Endothelial cell (in vitro differentiated cells): ENCODE results near the gene HOXB8. TPM values are rescaled to one million over a fixed set of nuclear protein-coding genes. Genes with fewer than 3 reads are reported as not detected.

ENCODE experiments used
- DNase-seq: peaks from one replicate; pipeline ENCODE4 v3.0.0; 2021; ENCODE audit warnings: low spot score
- H3K27ac Mint-ChIP-seq: one replicate; pipeline ENCODE4 v1.8.0; 2021; ENCODE audit warnings: mixed read lengths, inconsistent platforms; ENCODE audit not compliant: unreplicated experiment
- H3K27me3 Mint-ChIP-seq: one replicate; pipeline ENCODE4 v1.8.0; 2021; ENCODE audit warnings: mild to moderate bottlenecking, moderate library complexity, mixed read lengths, inconsistent platforms; ENCODE audit not compliant: unreplicated experiment
- H3K36me3 Mint-ChIP-seq: one replicate; pipeline ENCODE4 v1.8.0; 2021; ENCODE audit warnings: mild to moderate bottlenecking, low read depth, mixed read lengths, inconsistent platforms; ENCODE audit not compliant: unreplicated experiment
- H3K4me1 Mint-ChIP-seq: one replicate; pipeline ENCODE4 v1.8.0; 2021; ENCODE audit warnings: mild to moderate bottlenecking, mixed read lengths, inconsistent platforms; ENCODE audit not compliant: unreplicated experiment
- H3K4me3 Mint-ChIP-seq: one replicate; pipeline ENCODE4 v1.8.0; 2021; ENCODE audit warnings: mild to moderate bottlenecking, mixed read lengths, inconsistent platforms; ENCODE audit not compliant: unreplicated experiment
- H3K9me3 Mint-ChIP-seq: one replicate; pipeline ENCODE4 v1.8.0; 2021; ENCODE audit warnings: mixed read lengths, inconsistent platforms; ENCODE audit not compliant: unreplicated experiment
- CTCF ChIP-seq: fragments of 200-600 bp; sonication (generic); IDR thresholded peaks from one replicate; pipeline ENCODE4 v1.5.0; 2021; ENCODE audit warnings: antibody characterized with exemption; ENCODE audit not compliant: unreplicated experiment
- total RNA-seq: library from RNA; stranded (reverse); fragmentation: NEBNext Ultra II Directional; extraction: Animal tissue kit (Norgen Biotek cat#: 25700); gene quantifications from one replicate; pipeline ENCODE4 v1.2.1, GENCODE V29; 2021; ENCODE audit not compliant: unreplicated experiment

Gene HOXB8
- total RNA-seq, 1 donor from 2014 or later, result 0.15 TPM

GRCh38 chr17:48647103-48647962, 32.2 kb upstream of the HOXB8 start:
- DNase-seq, result no peak
- no peak overlapping the region for H3K27ac Mint-ChIP-seq
- no peaks in the 10 kb centered on the region for H3K9me3 Mint-ChIP-seq
- peaks cover 2% of the 10 kb centered on the region for H3K4me1 Mint-ChIP-seq
- peaks cover 27% of the 10 kb centered on the region for H3K27me3 Mint-ChIP-seq
- H3K4me3 Mint-ChIP-seq, result peak overlapping the region; percentile 47
- TF ChIP-seq CTCF, result no peak
- no peaks in the 10 kb centered on the region for H3K36me3 Mint-ChIP-seq

- Mint-ChIP-seq H3K36me3 (no peaks in the 10 kb centered on the region), H3K27me3 (peaks cover 33% of the 10 kb centered on the region), H3K4me1 (peaks cover 5% of the 10 kb centered on the region), H3K27ac (no peak overlapping the region), H3K9me3 (no peaks in the 10 kb centered on the region), H3K4me3 (no peak overlapping the region)
- DNase-seq, result no peak
- TF ChIP-seq CTCF, result no peak
Measured at GRCh38 chr17:48646183-48647102, 31.4 kb upstream of the HOXB8 start.

DNA sequence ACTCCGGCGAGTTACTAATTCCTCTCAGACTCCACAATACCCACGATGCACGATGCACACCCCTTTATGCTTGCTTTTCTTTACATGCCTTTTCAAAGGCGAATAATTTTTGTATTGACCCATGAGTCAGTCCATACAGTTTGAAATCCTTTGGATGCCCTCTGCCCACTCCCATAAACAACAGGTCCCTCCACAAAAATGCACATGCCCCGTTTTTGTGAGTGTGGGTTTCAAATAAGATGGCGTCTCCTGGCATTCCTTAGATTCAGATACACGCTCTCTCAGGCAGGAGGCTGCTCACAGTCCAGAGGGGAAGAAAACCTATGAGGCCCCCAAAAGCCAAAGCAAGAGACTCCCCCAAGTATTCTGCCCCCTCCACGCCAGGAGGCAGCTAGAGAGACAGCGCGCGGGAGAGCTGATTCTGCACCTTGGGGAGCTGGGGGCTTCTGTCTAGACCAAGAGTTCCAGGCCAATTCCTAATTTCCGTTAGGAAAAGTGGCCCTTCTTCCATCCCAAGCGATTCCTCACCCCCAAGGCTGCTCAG, 30.6 kb upstream of the HOXB8 start:
- Mint-ChIP-seq H3K36me3 (no peaks in the 10 kb centered on the region), H3K9me3 (no peaks in the 10 kb centered on the region), H3K27me3 (peaks cover 36% of the 10 kb centered on the region), H3K27ac (no peak overlapping the region), H3K4me1 (peaks cover 5% of the 10 kb centered on the region), H3K4me3 (peak overlapping the region; percentile 63)
- no peak for DNase-seq
- TF ChIP-seq CTCF, result no peak

GRCh38 chr17:48644910-48645557, 29.9 kb upstream of the HOXB8 start:
- H3K4me1 Mint-ChIP-seq, result peaks cover 5% of the 10 kb centered on the region
- no peak overlapping the region for H3K27ac Mint-ChIP-seq
- H3K9me3 Mint-ChIP-seq, result no peaks in the 10 kb centered on the region
- peaks cover 35% of the 10 kb centered on the region for H3K27me3 Mint-ChIP-seq
- DNase-seq, result no peak
- TF ChIP-seq CTCF, result no peak
- H3K4me3 Mint-ChIP-seq, result no peak overlapping the region
- H3K36me3 Mint-ChIP-seq, result no peaks in the 10 kb centered on the region
